ENCODE measurements around the gene CACNG6.

The CACNG6 gene

DNA sequence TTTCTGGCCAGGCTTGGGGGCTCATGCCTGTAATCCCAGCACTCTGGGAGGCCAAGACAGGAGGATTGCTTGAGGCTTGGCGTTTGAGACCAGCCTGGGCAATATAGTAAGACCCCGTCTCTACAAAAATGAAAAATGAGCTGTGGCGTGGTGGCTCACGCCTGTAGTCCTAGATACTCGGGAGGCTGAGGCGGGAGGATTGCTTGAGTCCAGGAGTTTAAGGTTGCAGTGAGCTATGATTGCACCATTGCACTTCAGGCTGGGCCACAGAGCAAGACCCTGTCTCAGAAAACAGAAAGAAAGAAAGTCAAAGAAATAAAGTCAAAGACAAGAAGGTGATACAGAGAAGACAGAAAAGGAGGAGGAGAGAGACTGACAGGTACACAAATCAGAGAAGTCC is 2.5 kb upstream of the CACNG6 start:
- peaks cover 0 to 5% (median 2%) of the 10 kb centered on the region in 4 experiments for H3K4me1 ChIP-seq (ENCODE audit: control extremely low read depth in 1 of 4, control insufficient read depth in 4 of 4, insufficient read depth in 4 of 4, low read length in 3 of 4)
- peaks cover 0 to 46% (median 28%) of the 10 kb centered on the region in 5 experiments for H3K27me3 ChIP-seq (replicated peaks in 2 of 5; ENCODE audit: control insufficient read depth in 4 of 5, insufficient read depth in 5 of 5, low read length in 4 of 5)
- ChIA-PET CTCF (interaction anchor here (1.1 kb wide), 1 partner anchor 35 kb away, joined by 3 read pairs; no protein-coding TSS in a partner anchor), POLR2A (no interaction called here)
- H3K36me3 ChIP-seq (ENCODE audit: control insufficient read depth in 4 of 4, insufficient read depth in 4 of 4, low read length in 3 of 4): no peaks in the 10 kb centered on the region
- H3K9me3 ChIP-seq (ENCODE audit: control extremely low read depth in 1 of 5, control insufficient read depth in 4 of 5, insufficient read depth in 2 of 5, low read depth in 1 of 5, low read length in 4 of 5): no peaks in the 10 kb centered on the region
- H3K4me3 ChIP-seq (ENCODE audit: control insufficient read depth in 1 of 7, extremely low read depth in 1 of 7, insufficient read depth in 4 of 7, low read depth in 2 of 7, low read length in 6 of 7): no peak overlapping the region
- WGBS (ENCODE audit: insufficient coverage): 98% methylated on average over 6 of the region's 6 CpGs
- DNase-seq: no peak
- no peak overlapping the region for H3K27ac ChIP-seq (ENCODE audit: insufficient read depth in 1 of 2, low read depth in 1 of 2, low read length in 2 of 2, poor library complexity in 1 of 2, severe bottlenecking in 2 of 2)

DNA sequence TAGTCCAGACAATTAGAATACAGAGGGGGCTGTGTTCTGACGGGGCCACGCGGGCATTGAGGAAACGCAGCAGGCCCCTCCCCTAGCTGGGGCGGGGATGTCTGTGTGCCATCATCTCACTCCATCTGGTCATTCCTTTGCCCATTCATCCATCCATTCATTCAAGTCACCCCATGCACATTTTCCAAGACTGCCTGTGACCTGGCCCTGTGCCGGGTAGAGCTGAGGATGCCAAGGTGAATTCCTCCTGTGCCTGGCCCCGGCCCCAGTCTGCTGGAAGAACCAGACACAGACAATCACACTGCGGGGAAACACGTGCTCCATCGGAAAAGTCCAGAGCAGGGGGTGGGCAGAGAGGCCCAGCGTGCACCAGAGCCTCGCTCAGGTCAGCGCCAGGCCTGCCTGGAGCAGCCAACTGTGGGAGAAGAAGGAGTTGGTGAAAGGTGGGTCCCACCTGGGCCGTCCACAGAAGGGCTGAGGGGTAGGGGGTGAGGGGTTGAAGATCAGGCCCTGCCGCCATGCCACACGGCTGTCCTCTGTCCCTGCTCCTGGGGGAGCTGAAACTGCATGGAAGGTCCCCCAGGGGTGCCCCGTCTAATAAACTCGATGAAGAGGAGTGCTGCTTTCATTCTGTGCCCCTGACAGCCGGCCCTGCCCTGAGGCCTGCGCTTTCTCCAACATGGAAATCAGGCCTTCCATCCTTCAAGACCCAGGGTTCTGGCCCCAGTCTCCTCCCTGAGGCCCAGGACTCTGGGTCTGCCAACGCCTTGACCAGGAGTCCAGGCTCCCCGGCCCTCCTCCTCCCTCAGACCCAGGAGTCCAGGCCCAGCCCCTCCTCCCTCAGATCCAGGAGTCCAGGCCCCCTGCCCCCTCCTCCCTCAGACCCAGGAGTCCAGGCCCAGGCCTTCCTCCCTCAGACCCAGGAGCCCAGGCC is 1.6 kb upstream of the CACNG6 start:
- POLR2A ChIA-PET: no interaction called here
- no peaks in the 10 kb centered on the region for H3K9me3 ChIP-seq (ENCODE audit: control extremely low read depth in 1 of 5, control insufficient read depth in 4 of 5, insufficient read depth in 2 of 5, low read depth in 1 of 5, low read length in 4 of 5)
- H3K4me1 ChIP-seq (ENCODE audit: control extremely low read depth in 1 of 4, control insufficient read depth in 4 of 4, insufficient read depth in 4 of 4, low read length in 3 of 4): peaks cover 0 to 5% (median 2%) of the 10 kb centered on the region in 4 experiments
- no peak overlapping the region for H3K27ac ChIP-seq (ENCODE audit: insufficient read depth in 1 of 2, low read depth in 1 of 2, low read length in 2 of 2, poor library complexity in 1 of 2, severe bottlenecking in 2 of 2)
- H3K27me3 ChIP-seq (replicated peaks in 2 of 5; ENCODE audit: control insufficient read depth in 4 of 5, insufficient read depth in 5 of 5, low read length in 4 of 5): peaks cover 2 to 47% (median 29%) of the 10 kb centered on the region in 5 experiments
- H3K36me3 ChIP-seq (ENCODE audit: control insufficient read depth in 4 of 4, insufficient read depth in 4 of 4, low read length in 3 of 4): no peaks in the 10 kb centered on the region
- 86% methylated on average over 13 of the region's 22 CpGs for WGBS (ENCODE audit: insufficient coverage)
- DNase-seq: no peak
- CTCF ChIA-PET: interaction anchor here (1.1 kb wide), 1 partner anchor 34 kb away, joined by 3 read pairs; no protein-coding TSS in a partner anchor
- no peak overlapping the region for H3K4me3 ChIP-seq (ENCODE audit: control insufficient read depth in 1 of 7, extremely low read depth in 1 of 7, insufficient read depth in 4 of 7, low read depth in 2 of 7, low read length in 6 of 7)

DNA sequence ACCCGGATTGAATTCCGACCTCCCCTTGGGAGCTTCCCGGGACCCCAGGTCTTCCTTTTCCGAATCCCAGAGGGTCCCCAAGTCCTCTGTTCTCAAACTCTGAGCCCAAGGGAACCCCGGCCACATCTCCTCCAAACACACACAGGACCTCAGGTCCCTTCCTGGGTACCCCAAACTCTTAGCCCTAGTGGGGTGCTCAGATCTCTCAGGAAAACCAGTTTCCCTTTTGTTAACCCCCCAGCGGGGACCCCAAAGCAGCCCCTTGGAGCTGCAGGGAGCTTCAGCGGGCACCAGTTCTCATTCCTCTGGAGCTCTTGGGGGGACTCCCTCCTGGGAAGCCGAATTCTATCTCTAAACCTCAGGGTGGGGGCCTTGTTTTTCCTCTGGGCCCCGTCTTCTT is 774 bp downstream of the CACNG6 start:
- H3K4me3 ChIP-seq (ENCODE audit: control insufficient read depth in 1 of 7, extremely low read depth in 1 of 7, insufficient read depth in 4 of 7, low read depth in 2 of 7, low read length in 6 of 7): no peak overlapping the region
- peaks cover 0 to 5% (median 2%) of the 10 kb centered on the region in 4 experiments for H3K4me1 ChIP-seq (ENCODE audit: control extremely low read depth in 1 of 4, control insufficient read depth in 4 of 4, insufficient read depth in 4 of 4, low read length in 3 of 4)
- ChIA-PET CTCF (no interaction called here), POLR2A (no interaction called here)
- DNase-seq: no peak
- H3K9me3 ChIP-seq (ENCODE audit: control extremely low read depth in 1 of 5, control insufficient read depth in 4 of 5, insufficient read depth in 2 of 5, low read depth in 1 of 5, low read length in 4 of 5): no peaks in the 10 kb centered on the region
- no peak overlapping the region for H3K27ac ChIP-seq (ENCODE audit: insufficient read depth in 1 of 2, low read depth in 1 of 2, low read length in 2 of 2, poor library complexity in 1 of 2, severe bottlenecking in 2 of 2)
- peaks cover 2 to 54% (median 31%) of the 10 kb centered on the region in 5 experiments for H3K27me3 ChIP-seq (replicated peaks in 2 of 5; ENCODE audit: control insufficient read depth in 4 of 5, insufficient read depth in 5 of 5, low read length in 4 of 5)
- H3K36me3 ChIP-seq (ENCODE audit: control insufficient read depth in 4 of 4, insufficient read depth in 4 of 4, low read length in 3 of 4): no peaks in the 10 kb centered on the region
- WGBS (ENCODE audit: insufficient coverage): 83% methylated on average over 7 of the region's 9 CpGs

DNA sequence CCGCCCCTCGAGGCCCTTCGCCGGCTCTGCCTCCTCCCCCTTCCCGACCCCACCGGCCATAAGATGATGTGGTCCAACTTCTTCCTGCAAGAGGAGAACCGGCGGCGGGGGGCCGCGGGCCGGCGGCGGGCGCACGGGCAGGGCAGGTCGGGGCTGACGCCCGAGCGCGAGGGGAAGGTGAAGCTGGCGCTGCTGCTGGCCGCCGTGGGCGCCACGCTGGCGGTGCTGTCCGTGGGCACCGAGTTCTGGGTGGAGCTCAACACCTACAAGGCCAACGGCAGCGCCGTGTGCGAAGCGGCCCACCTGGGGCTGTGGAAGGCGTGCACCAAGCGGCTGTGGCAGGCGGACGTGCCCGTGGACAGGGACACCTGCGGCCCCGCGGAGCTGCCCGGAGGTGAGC is 1.4 kb downstream of the CACNG6 start:
- peaks cover 2 to 56% (median 32%) of the 10 kb centered on the region in 5 experiments for H3K27me3 ChIP-seq (replicated peaks in 2 of 5; ENCODE audit: control insufficient read depth in 4 of 5, insufficient read depth in 5 of 5, low read length in 4 of 5)
- whole genome bisulfite sequencing (ENCODE audit: insufficient coverage): 31% methylated on average over 39 of the region's 43 CpGs
- CTCF ChIA-PET: no interaction called here

DNA sequence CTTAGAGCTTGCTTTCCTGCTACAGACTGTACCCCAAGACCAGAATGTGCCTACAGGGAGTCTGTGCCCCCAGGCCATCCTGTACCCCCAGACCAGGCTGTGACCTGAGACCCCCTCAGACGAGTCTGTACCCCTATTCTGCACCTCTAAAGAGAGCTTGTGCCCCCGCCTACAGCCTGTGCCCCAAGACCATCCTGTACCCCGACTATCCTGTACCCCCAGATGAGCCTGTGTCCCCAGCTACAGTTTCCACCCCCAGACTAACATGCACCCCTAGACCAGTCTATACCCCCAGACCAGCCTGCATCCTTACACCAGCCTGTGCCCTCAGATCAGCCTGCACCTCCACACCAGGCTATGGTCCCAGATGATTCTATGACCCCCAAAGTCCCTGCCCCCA is 2.0 kb downstream of the CACNG6 start:
- Histone ChIP-seq H3K4me3 (ENCODE audit: control insufficient read depth in 1 of 7, extremely low read depth in 1 of 7, insufficient read depth in 4 of 7, low read depth in 2 of 7, low read length in 6 of 7) (no peak overlapping the region), H3K36me3 (ENCODE audit: control insufficient read depth in 4 of 4, insufficient read depth in 4 of 4, low read length in 3 of 4) (no peaks in the 10 kb centered on the region), H3K9me3 (ENCODE audit: control extremely low read depth in 1 of 5, control insufficient read depth in 4 of 5, insufficient read depth in 2 of 5, low read depth in 1 of 5, low read length in 4 of 5) (no peaks in the 10 kb centered on the region), H3K4me1 (ENCODE audit: control extremely low read depth in 1 of 4, control insufficient read depth in 4 of 4, insufficient read depth in 4 of 4, low read length in 3 of 4) (peaks cover 0 to 5% (median 2%) of the 10 kb centered on the region in 4 experiments), H3K27ac (ENCODE audit: insufficient read depth in 1 of 2, low read depth in 1 of 2, low read length in 2 of 2, poor library complexity in 1 of 2, severe bottlenecking in 2 of 2) (no peak overlapping the region), H3K27me3 (replicated peaks in 2 of 5; ENCODE audit: control insufficient read depth in 4 of 5, insufficient read depth in 5 of 5, low read length in 4 of 5) (peaks cover 2 to 61% (median 36%) of the 10 kb centered on the region in 5 experiments)
- no peak for DNase-seq
- POLR2A ChIA-PET: no interaction called here
- CTCF ChIA-PET: no interaction called here
- no CpG with 5 or more reads among the region's 3 CpGs for WGBS (ENCODE audit: insufficient coverage)

More for the DNA sequence above, 1.4 kb downstream of the CACNG6 start:
- no peak for DNase-seq
- H3K4me3 ChIP-seq (ENCODE audit: control insufficient read depth in 1 of 7, extremely low read depth in 1 of 7, insufficient read depth in 4 of 7, low read depth in 2 of 7, low read length in 6 of 7): no peak overlapping the region
- H3K36me3 ChIP-seq (ENCODE audit: control insufficient read depth in 4 of 4, insufficient read depth in 4 of 4, low read length in 3 of 4): no peaks in the 10 kb centered on the region
- H3K9me3 ChIP-seq (ENCODE audit: control extremely low read depth in 1 of 5, control insufficient read depth in 4 of 5, insufficient read depth in 2 of 5, low read depth in 1 of 5, low read length in 4 of 5): no peaks in the 10 kb centered on the region
- no peak overlapping the region for H3K27ac ChIP-seq (ENCODE audit: insufficient read depth in 1 of 2, low read depth in 1 of 2, low read length in 2 of 2, poor library complexity in 1 of 2, severe bottlenecking in 2 of 2)
- POLR2A ChIA-PET: no interaction called here
- peaks cover 0 to 5% (median 2%) of the 10 kb centered on the region in 4 experiments for H3K4me1 ChIP-seq (ENCODE audit: control extremely low read depth in 1 of 4, control insufficient read depth in 4 of 4, insufficient read depth in 4 of 4, low read length in 3 of 4)

DNA sequence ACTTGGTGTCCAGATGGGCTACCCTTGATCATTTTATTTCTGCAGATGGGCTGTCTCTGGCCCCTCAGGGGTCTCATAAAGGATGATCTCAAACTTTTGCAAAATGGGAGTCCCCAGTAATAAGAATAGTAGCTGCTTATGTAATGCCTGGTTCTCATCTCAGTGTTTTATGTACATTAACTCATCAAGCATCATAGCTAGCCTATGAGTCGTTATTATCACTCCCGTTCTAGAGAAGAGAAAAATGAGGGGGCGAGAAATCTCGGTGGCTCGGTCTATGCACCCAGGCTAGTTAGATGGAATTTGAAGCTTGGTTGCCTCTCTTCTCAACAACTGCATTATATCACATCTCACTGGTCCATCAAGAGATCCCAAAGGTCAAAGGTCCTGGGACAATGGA is 3.4 kb downstream of the CACNG6 start:
- peaks cover 2 to 67% (median 33%) of the 10 kb centered on the region in 5 experiments for H3K27me3 ChIP-seq (replicated peaks in 2 of 5; ENCODE audit: control insufficient read depth in 4 of 5, insufficient read depth in 5 of 5, low read length in 4 of 5)
- H3K36me3 ChIP-seq (ENCODE audit: control insufficient read depth in 4 of 4, insufficient read depth in 4 of 4, low read length in 3 of 4): no peaks in the 10 kb centered on the region
- no peak overlapping the region for H3K27ac ChIP-seq (ENCODE audit: insufficient read depth in 1 of 2, low read depth in 1 of 2, low read length in 2 of 2, poor library complexity in 1 of 2, severe bottlenecking in 2 of 2)
- CTCF ChIA-PET: interaction anchor here (1.0 kb wide), 1 partner anchor 24 kb away, joined by 3 read pairs; no protein-coding TSS in a partner anchor
- no peak for DNase-seq
- POLR2A ChIA-PET: no interaction called here
- H3K4me3 ChIP-seq (ENCODE audit: control insufficient read depth in 1 of 7, extremely low read depth in 1 of 7, insufficient read depth in 4 of 7, low read depth in 2 of 7, low read length in 6 of 7): no peak overlapping the region
- H3K9me3 ChIP-seq (ENCODE audit: control extremely low read depth in 1 of 5, control insufficient read depth in 4 of 5, insufficient read depth in 2 of 5, low read depth in 1 of 5, low read length in 4 of 5): no peaks in the 10 kb centered on the region
- peaks cover 0 to 5% (median 2%) of the 10 kb centered on the region in 4 experiments for H3K4me1 ChIP-seq (ENCODE audit: control extremely low read depth in 1 of 4, control insufficient read depth in 4 of 4, insufficient read depth in 4 of 4, low read length in 3 of 4)
- no CpG with 5 or more reads among the region's 5 CpGs for WGBS (ENCODE audit: insufficient coverage)

DNA sequence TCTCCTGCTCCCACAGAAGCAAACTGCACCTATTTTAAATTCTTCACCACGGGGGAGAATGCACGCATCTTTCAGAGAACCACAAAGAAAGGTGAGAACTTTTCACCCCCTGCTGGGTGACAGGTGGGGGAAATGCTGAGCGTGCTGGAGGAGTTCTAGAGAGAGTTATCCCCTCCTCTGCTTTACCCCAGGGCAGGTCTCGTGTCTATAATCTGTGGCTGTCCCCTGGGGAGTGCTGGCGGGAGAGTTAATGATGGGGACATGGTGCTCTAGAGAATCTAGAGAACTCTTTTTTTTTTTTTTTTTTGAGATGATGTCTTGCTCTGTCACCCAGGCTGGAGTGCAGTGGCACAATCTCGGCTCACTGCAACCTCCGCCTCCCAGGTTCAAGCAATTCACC is 6.8 kb downstream of the CACNG6 start:
- Histone ChIP-seq H3K4me3 (ENCODE audit: control insufficient read depth in 1 of 7, extremely low read depth in 1 of 7, insufficient read depth in 4 of 7, low read depth in 2 of 7, low read length in 6 of 7) (no peak overlapping the region), H3K27ac (ENCODE audit: insufficient read depth in 1 of 2, low read depth in 1 of 2, low read length in 2 of 2, poor library complexity in 1 of 2, severe bottlenecking in 2 of 2) (no peak overlapping the region), H3K4me1 (ENCODE audit: control extremely low read depth in 1 of 4, control insufficient read depth in 4 of 4, insufficient read depth in 4 of 4, low read length in 3 of 4) (no peaks in the 10 kb centered on the region), H3K36me3 (ENCODE audit: control insufficient read depth in 4 of 4, insufficient read depth in 4 of 4, low read length in 3 of 4) (no peaks in the 10 kb centered on the region), H3K27me3 (replicated peaks in 2 of 5; ENCODE audit: control insufficient read depth in 4 of 5, insufficient read depth in 5 of 5, low read length in 4 of 5) (peaks cover 4 to 56% (median 26%) of the 10 kb centered on the region in 5 experiments), H3K9me3 (ENCODE audit: control extremely low read depth in 1 of 5, control insufficient read depth in 4 of 5, insufficient read depth in 2 of 5, low read depth in 1 of 5, low read length in 4 of 5) (no peaks in the 10 kb centered on the region)
- ChIA-PET POLR2A (no interaction called here), CTCF (no interaction called here)
- DNase-seq: no peak
- WGBS (ENCODE audit: insufficient coverage): 60% methylated on average over 2 of the region's 7 CpGs

Data from common myeloid progenitor, CD34-positive (primary cell).